Measurements from ENCODE around the gene MMP20.

- TF ChIP-seq, protein P1, sequence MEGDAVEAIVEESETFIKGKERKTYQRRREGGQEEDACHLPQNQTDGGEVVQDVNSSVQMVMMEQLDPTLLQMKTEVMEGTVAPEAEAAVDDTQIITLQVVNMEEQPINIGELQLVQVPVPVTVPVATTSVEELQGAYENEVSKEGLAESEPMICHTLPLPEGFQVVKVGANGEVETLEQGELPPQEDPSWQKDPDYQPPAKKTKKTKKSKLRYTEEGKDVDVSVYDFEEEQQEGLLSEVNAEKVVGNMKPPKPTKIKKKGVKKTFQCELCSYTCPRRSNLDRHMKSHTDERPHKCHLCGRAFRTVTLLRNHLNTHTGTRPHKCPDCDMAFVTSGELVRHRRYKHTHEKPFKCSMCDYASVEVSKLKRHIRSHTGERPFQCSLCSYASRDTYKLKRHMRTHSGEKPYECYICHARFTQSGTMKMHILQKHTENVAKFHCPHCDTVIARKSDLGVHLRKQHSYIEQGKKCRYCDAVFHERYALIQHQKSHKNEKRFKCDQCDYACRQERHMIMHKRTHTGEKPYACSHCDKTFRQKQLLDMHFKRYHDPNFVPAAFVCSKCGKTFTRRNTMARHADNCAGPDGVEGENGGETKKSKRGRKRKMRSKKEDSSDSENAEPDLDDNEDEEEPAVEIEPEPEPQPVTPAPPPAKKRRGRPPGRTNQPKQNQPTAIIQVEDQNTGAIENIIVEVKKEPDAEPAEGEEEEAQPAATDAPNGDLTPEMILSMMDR (IDR thresholded peaks at IDR 0.05; ENCODE audit: low read depth, low read length), result no peak
- TF ChIP-seq POLR2A (IDR thresholded peaks at IDR 0.05; ENCODE audit: extremely low read depth, insufficient read length), result no peak
- peak; percentile 85; the same call in 1 of the 2 replicates for TF ChIP-seq MYC (IDR thresholded peaks at IDR 0.05; ENCODE audit: low read depth, low read length)
- TF ChIP-seq, protein P2, sequence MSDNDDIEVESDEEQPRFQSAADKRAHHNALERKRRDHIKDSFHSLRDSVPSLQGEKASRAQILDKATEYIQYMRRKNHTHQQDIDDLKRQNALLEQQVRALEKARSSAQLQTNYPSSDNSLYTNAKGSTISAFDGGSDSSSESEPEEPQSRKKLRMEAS (IDR thresholded peaks at IDR 0.05; ENCODE audit: low read depth, low read length), result peak; percentile 69
These were observed 78.1 kb downstream of the MMP20 start for GRCh38 chr11:102546923-102547471.

Data from NB4 (cell line).